Measurements from ENCODE around the gene ADAMTS2.

Gene ADAMTS2

DNA sequence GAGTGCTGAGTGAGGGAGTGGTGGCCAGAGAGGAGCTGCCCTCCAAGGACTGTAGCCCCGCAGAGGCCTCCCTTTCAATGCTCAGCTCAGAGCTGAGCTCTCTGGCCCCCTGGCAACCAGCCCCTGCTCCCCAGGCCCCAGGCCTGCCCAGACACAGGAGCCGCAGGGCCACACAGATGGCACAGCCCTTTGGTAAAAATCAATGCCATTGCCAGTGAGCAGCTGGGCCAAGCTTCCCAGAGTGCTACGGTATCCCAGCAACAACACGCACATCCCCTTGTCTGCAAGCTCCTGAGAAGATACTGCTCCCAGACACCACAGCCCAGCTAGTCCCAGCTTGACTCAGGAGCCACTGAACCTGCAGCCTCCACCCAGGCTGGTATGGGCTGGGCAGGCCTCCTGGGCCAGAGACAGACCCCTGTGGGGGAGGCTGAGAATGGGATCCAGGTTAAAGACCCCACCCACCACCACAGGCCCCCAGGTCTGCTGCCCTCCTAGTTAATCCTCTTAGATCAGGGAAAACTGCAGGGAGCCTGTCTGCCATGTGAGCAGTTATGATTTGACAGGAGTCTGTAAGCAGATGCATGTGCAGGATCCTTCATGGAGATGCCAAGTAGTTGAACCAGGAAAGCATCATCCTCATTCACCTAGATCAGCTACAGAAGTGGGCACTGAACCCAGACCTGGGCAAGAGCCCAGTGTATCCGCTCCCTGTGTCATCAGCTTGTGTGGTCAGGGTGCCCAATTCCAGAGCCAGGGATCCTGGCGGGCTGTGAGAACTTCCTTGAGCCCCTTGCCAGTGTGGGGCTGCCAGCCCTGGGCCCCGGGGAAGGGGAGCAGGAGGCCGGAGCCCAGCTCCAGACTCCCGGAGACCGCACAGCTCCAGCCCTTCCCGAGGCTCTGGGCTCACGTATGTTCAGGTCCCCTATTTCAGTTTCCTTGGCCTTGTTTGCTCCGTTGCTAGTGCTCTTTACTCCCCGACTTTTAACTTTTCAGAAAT lies 26.7 kb upstream of the ADAMTS2 start:
- DNase-seq (ENCODE audit: low read depth in 2 of 2): no peak

DNA sequence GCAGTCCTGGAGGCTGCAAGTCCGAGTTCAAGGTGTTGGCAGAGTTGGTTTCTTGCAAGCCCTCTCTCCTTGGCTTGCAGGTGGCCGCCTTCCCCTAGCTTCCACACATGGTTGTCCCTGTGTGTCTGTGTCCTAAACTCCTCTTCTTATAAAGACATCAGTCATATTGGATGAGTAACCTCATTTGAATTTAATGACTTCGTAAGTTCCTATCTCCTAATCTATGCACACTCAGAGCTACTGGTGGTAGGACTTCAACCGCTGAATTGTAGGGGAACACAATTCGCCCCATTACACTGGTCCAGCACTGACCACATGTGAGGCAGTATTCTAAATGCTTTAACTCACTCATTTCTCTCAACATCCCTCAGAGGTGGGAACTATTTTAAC lies 25.9 kb upstream of the ADAMTS2 start:
- no peak for DNase-seq (ENCODE audit: low read depth in 2 of 2)

DNA sequence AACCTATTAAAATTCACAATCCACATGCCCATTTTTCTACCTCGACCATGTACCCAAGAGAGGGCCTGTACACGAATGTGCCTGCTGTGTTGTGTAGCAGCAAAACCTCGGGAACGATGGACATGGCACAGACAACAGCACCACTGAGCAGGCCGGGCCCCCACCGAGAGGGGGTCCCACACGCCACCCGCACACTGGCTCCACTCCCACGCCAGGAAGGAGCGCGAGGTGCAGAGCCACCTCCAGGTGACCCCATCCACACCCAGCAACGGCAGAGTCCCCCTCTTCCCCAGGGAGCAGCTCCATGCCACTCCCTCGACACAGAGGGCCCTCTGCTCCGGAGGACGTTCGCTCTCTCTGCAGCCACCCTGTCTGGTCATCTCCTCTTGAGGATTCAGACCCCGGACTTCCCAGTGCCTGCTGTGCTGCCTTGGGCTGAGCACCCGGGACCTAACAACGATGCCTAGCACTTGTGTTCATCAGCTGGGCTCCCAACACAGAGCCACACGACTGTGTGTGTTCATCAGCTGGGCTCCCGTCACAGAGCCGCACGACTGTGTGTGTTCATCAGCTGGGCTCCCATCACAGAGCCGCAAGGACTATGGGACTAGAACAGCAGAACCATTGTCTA lies 25.3 kb upstream of the ADAMTS2 start:
- DNase-seq (ENCODE audit: low read depth in 2 of 2): no peak

DNA sequence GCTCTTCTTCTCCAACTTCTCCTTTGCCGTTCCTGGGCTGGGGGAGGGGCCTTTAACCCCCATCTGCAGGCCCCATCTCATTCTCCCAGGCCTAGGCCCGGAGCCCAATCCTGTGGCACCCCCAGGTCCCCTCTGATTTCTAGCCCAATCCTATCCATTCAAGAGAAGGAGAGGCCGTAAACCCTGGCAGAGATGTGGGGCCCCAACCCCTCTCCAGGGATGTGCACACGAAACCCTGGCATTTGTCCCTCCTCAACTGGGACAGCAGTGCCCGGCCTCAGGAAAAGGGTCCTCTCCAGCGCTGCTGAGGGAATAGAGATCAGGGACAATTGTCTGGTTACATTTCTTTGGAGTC lies 24.2 kb upstream of the ADAMTS2 start:
- DNase-seq (ENCODE audit: low read depth in 2 of 2): no peak

DNA sequence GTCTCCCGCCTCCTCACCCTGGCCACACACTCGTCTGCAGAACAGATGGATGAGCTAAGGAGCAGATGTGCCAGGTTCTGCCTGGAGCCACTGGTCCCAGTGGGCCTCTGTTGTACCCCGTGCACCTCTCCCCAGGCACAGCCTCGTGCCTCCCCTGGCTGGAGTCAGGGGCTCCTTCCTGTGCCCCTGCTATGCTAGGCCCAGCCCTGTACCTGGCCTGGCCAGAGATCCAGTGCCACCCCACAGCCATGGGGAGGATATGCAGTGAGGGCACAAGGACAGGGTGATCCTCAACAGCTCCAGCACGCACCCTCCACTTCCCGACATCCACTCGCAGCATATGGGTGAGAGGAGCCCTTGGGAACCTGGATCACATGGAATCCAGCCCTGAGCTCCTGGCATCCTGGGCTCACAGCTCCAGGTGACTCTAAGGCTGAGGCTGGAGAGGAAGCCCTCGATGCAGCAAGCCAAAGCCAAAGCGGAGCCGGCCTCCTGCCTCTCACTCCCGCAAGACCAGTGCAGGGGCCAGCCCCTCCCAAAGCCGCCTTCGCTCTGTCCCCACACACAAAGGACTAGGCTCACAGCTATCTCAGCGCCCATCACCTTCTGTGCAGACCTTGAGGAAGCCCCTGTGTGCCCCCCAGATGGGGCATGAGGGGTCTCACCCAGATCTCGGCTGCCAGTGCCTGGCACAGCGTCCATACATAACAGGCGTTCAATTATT lies 23.7 kb upstream of the ADAMTS2 start:
- DNase-seq (ENCODE audit: low read depth in 2 of 2): no peak

DNA sequence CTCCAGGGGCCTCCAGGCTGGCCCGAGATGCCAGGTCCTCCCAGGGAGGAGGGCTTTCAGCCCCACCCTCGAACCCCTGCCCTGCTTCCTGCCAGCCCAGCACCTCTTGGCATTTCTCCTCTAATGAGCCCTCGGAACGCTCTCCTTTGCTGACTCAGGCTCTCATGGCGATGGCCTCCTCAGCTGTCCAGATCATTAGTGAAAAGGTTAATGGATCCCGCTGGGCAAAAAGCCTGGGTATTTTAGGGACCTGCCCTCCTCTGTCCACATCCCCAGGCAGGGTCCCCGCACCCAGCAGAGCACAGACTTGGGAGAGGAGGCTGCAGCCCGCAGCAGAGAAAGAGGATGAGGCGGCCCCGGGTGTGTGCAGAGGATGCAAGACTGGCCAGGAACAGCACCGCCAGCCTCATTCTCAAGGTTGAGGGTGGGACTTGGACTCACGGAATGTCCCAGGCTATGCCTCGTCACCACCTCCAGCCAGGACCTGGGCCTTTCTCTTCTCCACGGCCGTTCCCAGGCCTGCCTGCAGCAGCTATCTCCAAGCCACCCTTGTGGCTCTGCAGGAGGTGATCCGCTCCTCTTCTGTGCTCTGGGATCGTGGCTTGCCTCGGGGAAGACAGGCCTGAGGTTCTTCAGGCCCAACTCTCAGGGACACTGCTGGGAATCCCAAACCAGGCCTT lies 23.0 kb upstream of the ADAMTS2 start:
- DNase-seq (ENCODE audit: low read depth in 2 of 2): no peak

DNA sequence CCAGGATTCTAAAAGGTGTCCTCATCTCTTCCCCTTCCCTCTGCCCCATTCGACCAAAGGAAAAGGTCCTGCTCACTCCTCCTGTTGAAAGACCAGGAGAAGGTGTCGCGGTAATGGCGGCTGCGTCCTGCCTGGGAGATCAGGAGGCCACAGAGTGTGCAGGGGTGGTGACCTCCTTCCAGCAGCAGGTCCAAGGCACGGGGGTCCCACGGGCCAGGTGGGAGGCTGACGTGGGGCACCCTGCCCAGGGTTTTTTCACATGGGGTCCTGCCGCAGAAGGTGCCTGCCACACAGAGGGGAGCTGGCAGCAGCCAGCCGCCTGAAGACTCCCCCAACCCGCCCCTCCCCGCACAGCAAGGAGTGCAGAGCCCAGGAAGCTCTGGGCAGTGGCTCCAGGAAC lies 22.2 kb upstream of the ADAMTS2 start:
- DNase-seq (ENCODE audit: low read depth in 2 of 2): no peak

DNA sequence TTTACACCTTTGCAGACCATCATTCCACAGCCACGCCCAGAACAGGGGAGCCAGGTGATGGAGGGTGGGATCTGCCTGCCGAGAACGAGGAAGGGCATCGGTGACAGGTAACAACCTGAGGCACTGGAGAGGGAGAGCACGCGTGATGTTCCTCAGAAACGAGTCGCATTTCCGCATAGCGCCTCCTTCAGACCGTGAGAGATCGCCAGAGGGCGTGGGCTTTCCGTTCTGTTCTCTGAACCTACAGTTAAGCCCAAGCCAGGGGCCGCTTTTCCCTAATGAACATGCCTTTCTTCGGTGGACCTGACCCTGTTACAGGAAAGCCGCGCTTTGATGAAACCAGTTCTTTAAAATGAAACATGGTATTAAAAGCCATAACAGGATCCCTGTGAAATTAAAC lies 17.1 kb upstream of the ADAMTS2 start:
- DNase-seq (ENCODE audit: low read depth in 2 of 2): no peak

DNA sequence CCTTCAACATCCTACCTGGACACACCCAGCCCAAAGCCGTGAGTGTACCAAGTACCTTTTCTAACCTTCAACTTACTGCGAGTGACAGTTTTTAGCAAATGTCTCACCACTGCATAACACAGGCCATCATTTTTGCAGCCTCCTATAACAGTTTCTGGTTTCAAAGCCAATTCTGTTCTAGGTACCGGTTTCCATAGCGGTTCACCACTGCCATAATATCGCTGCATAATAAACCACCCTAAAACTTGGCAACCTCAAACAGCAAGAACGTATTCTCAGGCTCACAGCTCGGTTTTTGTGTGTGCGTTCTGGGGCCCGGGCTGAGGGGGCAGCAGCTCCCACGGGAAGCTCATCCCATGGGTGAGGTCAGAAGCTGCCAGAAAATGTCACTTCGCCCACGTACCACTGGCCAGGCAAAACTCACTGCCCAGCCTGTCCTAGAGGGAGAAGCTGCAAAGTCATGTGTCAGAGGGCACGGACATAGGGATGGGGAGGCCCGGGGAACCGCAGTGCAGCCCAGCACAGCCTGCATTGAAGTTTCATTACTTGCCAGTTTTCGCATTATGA lies 15.9 kb upstream of the ADAMTS2 start:
- DNase-seq (ENCODE audit: low read depth in 2 of 2): no peak

DNA sequence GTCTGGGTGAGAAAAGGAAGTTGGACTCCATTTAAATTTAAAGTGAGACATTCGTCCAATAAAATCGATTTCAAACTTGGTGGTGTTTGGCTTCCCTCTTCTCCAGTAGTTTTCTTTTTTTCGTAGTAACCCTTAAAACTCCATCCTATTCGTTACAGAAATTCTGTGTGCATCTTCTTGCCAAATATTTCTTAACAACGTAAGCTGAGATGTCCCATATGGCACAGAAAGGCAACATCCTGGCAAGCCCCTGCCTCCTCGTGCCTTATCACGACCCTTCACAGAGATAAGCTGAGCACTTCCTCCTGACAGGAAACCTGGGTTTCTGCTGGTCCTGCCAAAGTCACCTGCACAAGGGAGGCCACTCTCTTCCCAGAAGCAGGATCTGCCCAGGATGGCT lies 11.8 kb upstream of the ADAMTS2 start:
- DNase-seq (ENCODE audit: low read depth in 2 of 2): no peak

DNA sequence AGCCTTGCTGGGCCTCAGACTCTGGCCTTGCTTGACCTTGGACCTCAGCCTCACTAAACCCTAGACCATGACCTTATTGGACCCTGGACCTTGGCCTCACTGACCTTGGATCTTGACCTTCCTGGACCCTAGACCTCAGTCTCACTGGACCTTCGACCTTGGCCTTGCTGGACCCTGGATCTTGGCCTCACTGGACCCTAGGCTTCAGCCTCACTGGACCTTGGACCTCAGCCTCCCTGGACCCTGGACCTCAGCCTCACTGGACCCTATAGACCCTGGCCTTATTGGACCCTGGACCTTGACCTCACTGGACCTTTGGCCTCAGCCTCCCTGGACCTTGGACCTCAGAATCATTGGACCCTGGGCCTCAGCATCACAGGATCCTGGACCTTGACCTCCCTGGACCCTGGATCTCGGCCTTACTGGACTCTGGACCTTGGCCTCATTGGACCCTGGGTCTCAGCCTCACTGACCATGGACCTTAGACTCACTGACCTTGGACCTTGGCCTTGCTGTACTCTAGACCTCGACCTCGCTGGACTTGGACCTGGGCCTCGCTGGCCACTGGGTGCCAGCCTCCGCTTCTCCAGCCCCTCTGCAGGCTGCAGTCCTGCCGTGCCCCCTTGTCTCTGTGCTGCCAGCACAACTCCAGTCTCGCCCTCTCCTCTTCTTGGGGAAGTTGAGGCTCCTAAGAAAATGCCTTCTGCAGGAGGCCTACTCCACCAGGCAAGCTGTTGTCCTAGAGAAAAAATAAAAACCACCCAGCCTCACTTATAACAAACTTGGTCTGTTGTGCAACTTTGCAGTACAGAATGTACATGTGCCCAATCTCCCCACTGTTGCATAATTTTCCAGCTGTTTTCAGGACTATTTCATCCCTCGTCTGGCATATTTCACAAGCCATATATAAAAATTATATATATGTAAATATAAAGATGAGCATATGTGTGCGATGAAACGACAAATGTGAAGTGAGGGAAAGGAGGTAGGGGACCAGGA lies 11.0 kb upstream of the ADAMTS2 start:
- DNase-seq (ENCODE audit: low read depth in 2 of 2): no peak

DNA sequence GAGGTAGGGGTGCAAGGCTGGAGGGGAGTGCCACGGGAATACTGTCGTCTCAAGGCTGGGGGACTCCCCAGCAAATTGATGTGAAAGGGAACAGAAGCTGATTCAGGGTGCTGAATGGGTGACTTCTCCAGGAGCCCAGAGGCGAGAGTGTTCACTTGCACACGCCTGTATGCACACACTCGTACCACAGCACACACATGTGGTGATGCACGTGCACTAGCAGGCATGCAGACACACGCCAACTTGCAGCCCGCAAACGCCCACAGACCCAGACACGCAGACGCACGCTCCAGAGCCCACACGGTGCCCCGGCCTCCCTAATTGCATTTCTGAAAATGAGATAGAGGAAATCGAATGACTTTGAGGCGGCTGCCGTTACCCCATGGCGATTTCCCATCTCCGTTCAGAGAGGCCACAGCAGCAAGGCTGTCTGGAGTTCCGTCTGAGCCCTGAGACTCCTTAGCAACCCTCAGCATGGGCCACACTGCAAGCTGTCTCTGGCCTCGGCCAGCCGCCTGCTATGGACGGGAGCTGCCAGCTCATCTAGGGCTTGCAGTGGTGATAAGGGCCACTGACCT lies 9.1 kb upstream of the ADAMTS2 start:
- DNase-seq (ENCODE audit: low read depth in 2 of 2): no peak

DNA sequence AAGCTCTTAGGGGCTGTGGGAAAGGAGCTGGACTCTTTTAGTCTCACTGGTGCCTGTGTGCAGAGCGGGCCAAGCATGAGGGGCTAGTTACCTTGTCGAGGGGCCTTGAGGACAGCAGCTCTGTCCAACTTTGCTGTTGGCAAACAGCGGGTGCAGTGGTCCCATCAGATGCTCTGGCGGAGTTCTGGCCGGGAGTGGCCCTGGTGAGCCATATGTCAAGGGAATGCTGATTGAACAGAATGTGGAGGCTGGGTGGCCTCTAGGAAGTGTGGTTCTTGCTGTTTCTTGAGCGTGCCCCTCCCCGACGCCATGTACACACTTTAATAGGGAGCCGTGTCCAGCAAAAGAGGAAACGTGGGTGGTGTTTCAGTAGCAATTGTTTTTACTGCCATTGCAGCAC lies 3.6 kb upstream of the ADAMTS2 start:
- DNase-seq (ENCODE audit: low read depth in 2 of 2): no peak

DNA sequence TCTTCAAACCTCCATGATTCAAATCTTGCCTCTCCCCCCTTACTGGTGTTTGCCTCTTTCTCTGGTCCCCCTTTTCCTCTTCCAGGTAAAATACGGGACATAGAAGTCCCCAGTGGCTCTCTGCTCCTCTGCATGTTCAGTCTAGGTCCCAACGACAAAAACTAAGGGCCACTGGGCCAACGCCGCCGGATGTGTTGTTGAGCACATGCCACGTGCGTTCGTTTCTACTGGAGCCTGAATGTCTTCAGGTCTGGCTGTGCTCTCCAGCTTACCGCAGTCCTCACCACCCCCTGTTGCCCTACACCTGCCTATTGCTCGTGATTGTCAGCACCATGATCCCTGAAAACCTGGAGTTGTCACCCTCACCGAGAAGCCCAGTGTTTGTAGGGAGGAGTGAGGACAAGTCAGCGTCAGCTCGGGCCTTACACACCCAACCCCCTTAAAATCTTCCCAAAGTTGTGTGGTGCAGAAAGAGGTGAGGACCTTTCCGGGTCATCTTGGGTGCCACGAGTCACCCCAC lies 2.8 kb upstream of the ADAMTS2 start:
- no peak for DNase-seq (ENCODE audit: low read depth in 2 of 2)

DNA sequence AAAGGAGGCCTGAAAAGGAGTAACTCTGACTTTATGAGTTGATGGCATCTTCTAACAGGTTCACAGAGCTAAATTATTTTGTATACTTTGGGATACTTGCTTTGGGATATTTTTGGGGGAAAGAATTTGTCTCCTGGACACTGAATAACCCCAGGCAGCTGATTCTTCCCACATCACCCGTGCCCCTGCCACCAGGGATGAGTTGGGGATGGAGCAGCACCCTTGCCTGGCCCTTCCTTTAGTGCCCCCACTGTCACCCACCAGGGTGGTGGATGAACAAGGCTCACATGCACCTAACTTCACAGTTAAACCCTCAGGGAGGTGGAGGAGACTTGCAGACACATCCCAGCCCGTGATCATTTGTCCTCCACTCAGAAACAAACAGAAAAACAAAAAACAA lies 2.3 kb upstream of the ADAMTS2 start:
- DNase-seq (ENCODE audit: low read depth in 2 of 2): no peak

DNA sequence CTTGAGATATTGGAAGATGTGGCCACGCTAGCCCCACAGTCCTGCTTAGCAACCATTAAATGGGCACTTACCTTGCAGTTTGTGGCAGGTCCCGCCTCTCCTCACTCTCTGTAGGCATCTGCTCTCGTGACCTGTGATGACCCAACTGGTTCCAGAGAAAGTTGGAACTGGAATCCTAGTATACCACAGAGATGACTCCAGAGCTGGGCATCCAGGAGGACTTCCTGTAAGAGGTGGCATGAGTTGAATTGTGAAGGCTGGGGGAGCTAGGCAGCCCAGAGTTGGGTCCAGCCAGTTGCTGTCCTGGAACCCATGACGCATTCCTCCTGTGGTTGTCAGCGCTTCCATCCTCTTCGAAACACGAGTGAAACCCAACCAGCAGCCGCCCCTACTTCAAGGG lies 1.6 kb upstream of the ADAMTS2 start:
- DNase-seq (ENCODE audit: low read depth in 2 of 2): no peak

DNA sequence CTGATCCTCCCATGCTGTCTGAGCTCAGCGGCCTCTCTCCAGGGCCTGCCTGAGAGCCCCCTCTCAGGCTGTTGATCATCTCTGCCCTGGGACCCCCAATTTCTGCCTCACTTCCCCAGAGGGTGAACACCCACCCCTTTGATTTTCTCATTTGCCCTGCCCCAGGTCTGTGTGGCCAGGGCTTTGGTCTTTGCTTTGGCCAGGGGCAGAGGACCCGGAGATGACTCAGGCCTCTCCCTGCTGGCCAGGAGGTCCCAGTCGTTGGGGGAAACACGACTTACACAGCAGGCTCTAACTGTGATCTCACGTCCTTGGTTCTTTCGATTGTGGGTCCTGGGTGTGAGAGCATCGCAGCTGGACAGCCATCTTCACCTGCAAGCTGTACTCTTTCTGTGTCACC lies 1.1 kb upstream of the ADAMTS2 start:
- DNase-seq (ENCODE audit: low read depth in 2 of 2): no peak

DNA sequence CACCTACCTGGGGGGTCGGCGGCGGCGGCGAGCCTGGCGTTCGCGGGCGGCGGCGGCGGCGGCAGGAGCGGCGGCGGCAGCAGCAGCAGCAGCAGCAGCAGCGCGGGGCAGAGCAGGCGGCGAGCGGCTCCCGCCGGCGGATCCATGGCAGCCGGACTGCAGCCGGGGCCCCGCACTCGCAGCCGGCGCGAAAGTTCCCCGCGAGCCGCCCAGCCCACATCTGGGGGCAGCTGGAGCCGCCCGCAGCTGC lies 153 bp downstream of the ADAMTS2 start:
- no peak for DNase-seq (ENCODE audit: low read depth in 2 of 2)

DNA sequence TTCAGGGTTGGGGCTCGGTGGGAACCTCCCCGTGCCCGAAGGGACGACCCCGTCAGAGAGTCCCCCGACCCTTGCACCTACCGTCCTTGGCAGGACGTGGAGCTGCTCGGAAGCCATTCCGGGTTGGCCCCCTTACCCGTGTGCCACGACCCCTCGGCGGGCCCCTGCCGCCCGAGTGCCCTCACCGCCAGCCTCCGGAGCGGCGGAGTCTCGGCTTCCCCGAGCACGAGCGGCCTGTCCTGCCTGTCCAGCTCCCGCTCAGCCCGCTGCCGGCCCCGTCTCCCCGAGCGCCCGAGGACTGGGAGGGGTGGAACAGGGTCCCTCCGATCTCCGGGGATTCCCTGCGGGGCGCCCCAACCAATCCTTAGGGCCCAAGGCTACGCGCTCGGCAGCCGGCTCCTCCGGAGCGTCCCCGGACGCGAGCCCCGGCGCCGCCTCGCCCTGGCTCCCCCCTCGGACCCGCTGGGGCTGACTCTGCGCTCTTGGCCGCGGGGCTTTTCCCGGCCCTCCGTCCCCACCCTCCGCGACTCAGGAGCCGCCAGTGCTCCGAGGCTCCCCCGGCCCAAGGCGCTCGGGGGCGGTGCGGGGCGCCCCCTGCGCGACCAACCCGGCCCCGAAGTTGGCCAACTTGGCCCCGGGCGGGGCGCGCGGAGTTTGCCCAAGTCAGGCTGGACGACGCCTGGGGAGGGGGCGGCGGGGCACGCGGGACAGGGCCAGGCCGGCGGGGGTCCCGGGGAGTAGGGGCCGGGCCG lies 654 bp downstream of the ADAMTS2 start:
- DNase-seq (ENCODE audit: low read depth in 2 of 2): no peak
